Ishikawa (cell line): ENCODE results near the gene FGR.

Experiments
- CEBPB ChIP-seq: IDR thresholded peaks from 2 replicates; pipeline ENCODE4 v1.6.1; 2012
- CREB1 ChIP-seq: IDR thresholded peaks from 2 replicates; pipeline ENCODE4 v1.6.1; 2012; ENCODE audit warnings: low read depth
- EP300 ChIP-seq: IDR thresholded peaks from 2 replicates; pipeline ENCODE4 v1.6.1; 2012; ENCODE audit warnings: borderline replicate concordance
- RAD21 ChIP-seq: IDR thresholded peaks from 2 replicates; pipeline ENCODE4 v1.6.1; 2012; ENCODE audit warnings: low read depth
- REST ChIP-seq: IDR thresholded peaks from 2 replicates; pipeline ENCODE4 v1.6.1; 2012; ENCODE audit warnings: low read depth, mild to moderate bottlenecking
- TF ChIP-seq, protein P1 (sequence below): IDR thresholded peaks from 2 replicates; pipeline ENCODE4 v1.6.1; 2012
- TF ChIP-seq, protein P2 (sequence below): IDR thresholded peaks from 2 replicates; pipeline ENCODE4 v1.6.1; 2012

DNA sequence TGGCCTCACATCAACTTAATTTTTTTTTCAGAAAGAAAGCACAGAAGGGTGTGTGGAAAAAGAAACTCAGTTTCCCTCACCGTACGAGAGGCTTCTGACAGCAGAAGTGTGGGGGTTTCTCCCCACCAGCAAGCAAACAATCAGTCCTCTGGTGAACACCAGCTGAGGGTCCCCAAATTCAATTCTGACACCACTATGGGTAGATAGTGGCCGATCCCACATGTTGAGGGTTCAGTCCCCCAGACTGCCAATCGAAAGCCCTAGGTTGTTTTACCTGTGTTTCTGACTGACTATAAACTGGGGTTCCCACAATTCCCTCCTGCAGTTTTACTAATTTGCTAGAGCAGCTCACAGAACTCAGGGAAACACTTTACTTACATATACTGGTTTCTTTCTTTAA is 34.9 kb upstream of the FGR start:
- TF ChIP-seq RAD21 (no peak), CEBPB (no peak), CREB1 (no peak), REST (no peak), EP300 (no peak)
- TF ChIP-seq, protein P1, sequence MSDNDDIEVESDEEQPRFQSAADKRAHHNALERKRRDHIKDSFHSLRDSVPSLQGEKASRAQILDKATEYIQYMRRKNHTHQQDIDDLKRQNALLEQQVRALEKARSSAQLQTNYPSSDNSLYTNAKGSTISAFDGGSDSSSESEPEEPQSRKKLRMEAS: no peak
- TF ChIP-seq, protein P2, sequence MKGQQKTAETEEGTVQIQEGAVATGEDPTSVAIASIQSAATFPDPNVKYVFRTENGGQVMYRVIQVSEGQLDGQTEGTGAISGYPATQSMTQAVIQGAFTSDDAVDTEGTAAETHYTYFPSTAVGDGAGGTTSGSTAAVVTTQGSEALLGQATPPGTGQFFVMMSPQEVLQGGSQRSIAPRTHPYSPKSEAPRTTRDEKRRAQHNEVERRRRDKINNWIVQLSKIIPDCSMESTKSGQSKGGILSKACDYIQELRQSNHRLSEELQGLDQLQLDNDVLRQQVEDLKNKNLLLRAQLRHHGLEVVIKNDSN: no peak
